Choroid plexus epithelial cell (primary cell): Measurements from ENCODE around the gene KCNN4.
A peak's percentile ranks its signal among the peaks of the same experiment; 100 is the strongest.

Experiments
- DNase-seq: peaks from one replicate; pipeline ENCODE4 v3.0.0-alpha.2; 2010; ENCODE audit warnings: low read depth
- H3K4me3 ChIP-seq: 2 replicates; pipeline ENCODE4 v1.5.1; 2011; ENCODE audit warnings: low read depth, mild to moderate bottlenecking, control low read depth, low read length, moderate library complexity
- CTCF ChIP-seq: conservative IDR thresholded peaks from 2 replicates; pipeline ENCODE4 v1.5.1; 2011; ENCODE audit warnings: low read depth, mild to moderate bottlenecking, control low read depth, inconsistent platforms, low read length, moderate library complexity

KCNN4 gene

GRCh38 chr19:43797556-43797955 lies 16.8 kb upstream of the KCNN4 start:
- no peak overlapping the region for H3K4me3 ChIP-seq
- DNase-seq, result no peak
- TF ChIP-seq CTCF, result no peak

- H3K4me3 ChIP-seq, result no peak overlapping the region
- DNase-seq, result no peak
- no peak for TF ChIP-seq CTCF
Observed at GRCh38 chr19:43797118-43797517, 16.3 kb upstream of the KCNN4 start.

GRCh38 chr19:43790587-43790986 lies 9.8 kb upstream of the KCNN4 start:
- no peak for DNase-seq
- no peak for TF ChIP-seq CTCF
- H3K4me3 ChIP-seq, result no peak overlapping the region

GRCh38 chr19:43789029-43789428 lies 8.3 kb upstream of the KCNN4 start:
- peak; percentile 76 for DNase-seq
- no peak overlapping the region for H3K4me3 ChIP-seq
- no peak for TF ChIP-seq CTCF

- no peak for TF ChIP-seq CTCF
- no peak overlapping the region for H3K4me3 ChIP-seq
- no peak for DNase-seq
Observed at GRCh38 chr19:43786665-43787064, 5.9 kb upstream of the KCNN4 start.

- H3K4me3 ChIP-seq, result no peak overlapping the region
- DNase-seq, result peak; percentile 77
- peak; percentile 100 for TF ChIP-seq CTCF
Observed at GRCh38 chr19:43784981-43785808, 4.4 kb upstream of the KCNN4 start.
